HEK293 (cell line): Measurements from ENCODE around the gene DGKG.

Source experiments
- CTCF ChIA-PET: fragments of 350-600 bp; formaldehyde crosslinking; extraction: SDS; loops from one replicate; lab custom pipeline; 2021; ENCODE audit warnings: antibody characterized with exemption; lab: Yijun Ruan, JAX
- POLR2A ChIA-PET: fragments of 300-600 bp; formaldehyde crosslinking; extraction: SDS; loops from one replicate; lab custom pipeline; 2020; ENCODE audit warnings: antibody characterized with exemption, inconsistent platforms; lab: Yijun Ruan, JAX
- H3K27ac ChIP-seq: fragments of 200-500 bp; sonication (Bioruptor generic); 2 replicates; pipeline ENCODE4 v1.5.1; 2014; ENCODE audit warnings: low read depth, low read length, control low read depth, inconsistent platforms; ENCODE audit errors: extremely low read depth
- H3K36me3 ChIP-seq, 2 experiments: fragments of 200-500 bp in 1 of 2; sonication (Bioruptor generic) in 1 of 2; 1 replicate in 1 of 2; 2 replicates in 1 of 2; pipeline ENCODE4 v1.5.1; 2014 to 2017; ENCODE audit warnings: inconsistent platforms in 2 of 2, low read length in 2 of 2; ENCODE audit not compliant: control insufficient read depth in 2 of 2, insufficient read depth in 1 of 2
- H3K4me1 ChIP-seq: fragments of 200-500 bp; sonication (Bioruptor generic); 2 replicates; pipeline ENCODE4 v1.5.1; 2014; ENCODE audit warnings: mild to moderate bottlenecking, low read length, inconsistent platforms; ENCODE audit not compliant: control insufficient read depth, insufficient read depth
- H3K4me3 ChIP-seq: 2 replicates; pipeline ENCODE4 v1.5.1; 2011; ENCODE audit warnings: low read depth, mild to moderate bottlenecking, control low read depth, low read length, moderate library complexity
- H3K9me3 ChIP-seq: fragments of 200-500 bp; sonication (Bioruptor generic); 2 replicates; pipeline ENCODE4 v1.5.1; 2014; ENCODE audit warnings: low read depth, low read length, inconsistent platforms; ENCODE audit not compliant: control insufficient read depth, insufficient read depth
- FEZF1 ChIP-seq: fragments of 450-650 bp; formaldehyde crosslinking; IDR thresholded peaks from 2 replicates; pipeline ENCODE4 v1.5.1; 2016; ENCODE audit warnings: missing biosample characterization, missing genetic modification characterization
- IKZF3 ChIP-seq: fragments of 450-650 bp; IDR thresholded peaks from 2 replicates; pipeline ENCODE4 v1.5.0; 2018; ENCODE audit warnings: missing biosample characterization, mild to moderate bottlenecking, missing genetic modification characterization, moderate library complexity
- MEIS1 ChIP-seq: sonication (generic); formaldehyde crosslinking; IDR thresholded peaks from 2 replicates; pipeline ENCODE4 v1.8.1; 2022; ENCODE audit warnings: missing genetic modification reagents, mild to moderate bottlenecking, borderline replicate concordance
- OVOL3 ChIP-seq: fragments of 450-650 bp; formaldehyde crosslinking; IDR thresholded peaks from 2 replicates; pipeline ENCODE4 v1.5.1; 2016; ENCODE audit warnings: missing biosample characterization, missing genetic modification characterization
- ZBTB11 ChIP-seq: fragments of 450-650 bp; formaldehyde crosslinking; conservative IDR thresholded peaks from 2 replicates; pipeline ENCODE4 v1.5.1; 2016; ENCODE audit warnings: low read depth, missing biosample characterization, missing genetic modification characterization
- ZBTB17 ChIP-seq: fragments of 450-650 bp; formaldehyde crosslinking; IDR thresholded peaks from 2 replicates; pipeline ENCODE4 v1.5.1; 2016; ENCODE audit warnings: missing biosample characterization, missing genetic modification characterization
- ZBTB6 ChIP-seq: fragments of 450-650 bp; formaldehyde crosslinking; IDR thresholded peaks from 2 replicates; pipeline ENCODE4 v1.5.1; 2017; ENCODE audit warnings: missing biosample characterization, missing genetic modification characterization
- ZNF112 ChIP-seq: fragments of 450-650 bp; formaldehyde crosslinking; IDR thresholded peaks from 2 replicates; pipeline ENCODE4 v1.5.0; 2017; ENCODE audit warnings: missing biosample characterization, missing genetic modification characterization
- ZNF133 ChIP-seq: fragments of 450-650 bp; formaldehyde crosslinking; IDR thresholded peaks from 2 replicates; pipeline ENCODE4 v1.5.1; 2016; ENCODE audit warnings: missing biosample characterization, missing genetic modification characterization
- ZNF138 ChIP-seq: fragments of 450-650 bp; formaldehyde crosslinking; IDR thresholded peaks from 2 replicates; pipeline ENCODE4 v1.5.1; 2016; ENCODE audit warnings: missing biosample characterization, missing genetic modification characterization, borderline replicate concordance
- ZNF146 ChIP-seq: fragments of 450-650 bp; formaldehyde crosslinking; IDR thresholded peaks from 2 replicates; pipeline ENCODE4 v1.5.1; 2016; ENCODE audit warnings: missing biosample characterization, missing genetic modification characterization
- ZNF16 ChIP-seq: fragments of 450-650 bp; formaldehyde crosslinking; IDR thresholded peaks from 2 replicates; pipeline ENCODE4 v1.5.1; 2016; ENCODE audit warnings: low read depth, missing biosample characterization, missing genetic modification characterization
- ZNF184 ChIP-seq: fragments of 450-650 bp; IDR thresholded peaks from 2 replicates; pipeline ENCODE4 v1.5.1; 2018; ENCODE audit warnings: missing biosample characterization, mild to moderate bottlenecking, missing genetic modification characterization
- ZNF2 ChIP-seq: fragments of 450-650 bp; formaldehyde crosslinking; IDR thresholded peaks from 2 replicates; pipeline ENCODE4 v1.5.1; 2016; ENCODE audit warnings: missing biosample characterization, missing genetic modification characterization
- ZNF202 ChIP-seq: fragments of 450-650 bp; formaldehyde crosslinking; IDR thresholded peaks from 2 replicates; pipeline ENCODE4 v1.5.1; 2016; ENCODE audit warnings: missing biosample characterization, missing genetic modification characterization, borderline replicate concordance
- ZNF266 ChIP-seq: fragments of 450-650 bp; formaldehyde crosslinking; IDR thresholded peaks from 2 replicates; pipeline ENCODE4 v1.5.1; 2016; ENCODE audit warnings: missing biosample characterization, missing genetic modification characterization, low read depth
- ZNF280D ChIP-seq: fragments of 450-650 bp; formaldehyde crosslinking; IDR thresholded peaks from 2 replicates; pipeline ENCODE4 v1.5.1; 2016; ENCODE audit warnings: missing biosample characterization, missing genetic modification characterization
- ZNF311 ChIP-seq: fragments of 450-650 bp; formaldehyde crosslinking; IDR thresholded peaks from 2 replicates; pipeline ENCODE4 v1.5.1; 2017; ENCODE audit warnings: missing biosample characterization, missing genetic modification characterization, borderline replicate concordance
- ZNF324 ChIP-seq: fragments of 450-650 bp; formaldehyde crosslinking; IDR thresholded peaks from 2 replicates; pipeline ENCODE4 v1.5.1; 2016; ENCODE audit warnings: missing biosample characterization, missing genetic modification characterization
- ZNF394 ChIP-seq: fragments of 450-650 bp; formaldehyde crosslinking; IDR thresholded peaks from 2 replicates; pipeline ENCODE4 v1.5.1; 2016; ENCODE audit warnings: missing biosample characterization, missing genetic modification characterization, mild to moderate bottlenecking, moderate library complexity, borderline replicate concordance
- ZNF433 ChIP-seq: fragments of 450-650 bp; formaldehyde crosslinking; IDR thresholded peaks from 2 replicates; pipeline ENCODE4 v1.5.1; 2016; ENCODE audit warnings: missing biosample characterization, missing genetic modification characterization, low read depth
- ZNF529 ChIP-seq: fragments of 450-650 bp; formaldehyde crosslinking; IDR thresholded peaks from 2 replicates; pipeline ENCODE4 v1.5.1; 2017; ENCODE audit warnings: missing genetic modification characterization, missing biosample characterization; ENCODE audit not compliant: insufficient replicate concordance
- ZNF560 ChIP-seq: fragments of 450-650 bp; formaldehyde crosslinking; IDR thresholded peaks from 2 replicates; pipeline ENCODE4 v1.5.1; 2017; ENCODE audit warnings: missing biosample characterization, missing genetic modification characterization, borderline replicate concordance
- ZNF600 ChIP-seq: fragments of 450-650 bp; formaldehyde crosslinking; IDR thresholded peaks from 2 replicates; pipeline ENCODE4 v1.5.1; 2016; ENCODE audit warnings: missing biosample characterization, missing genetic modification characterization
- ZNF623 ChIP-seq: fragments of 450-650 bp; formaldehyde crosslinking; IDR thresholded peaks from 2 replicates; pipeline ENCODE4 v1.5.1; 2016; ENCODE audit warnings: missing biosample characterization, missing genetic modification characterization
- ZNF626 ChIP-seq: fragments of 450-650 bp; sonication (Bioruptor Pico); formaldehyde crosslinking; IDR thresholded peaks from 2 replicates; pipeline ENCODE4 v1.5.1; 2018; ENCODE audit warnings: missing biosample characterization, missing genetic modification characterization, inconsistent platforms
- ZNF76 ChIP-seq: fragments of 450-650 bp; formaldehyde crosslinking; IDR thresholded peaks from 2 replicates; pipeline ENCODE4; 2016; ENCODE audit warnings: low read depth, missing biosample characterization, missing genetic modification characterization, borderline replicate concordance
- ZSCAN30 ChIP-seq: fragments of 450-650 bp; IDR thresholded peaks from 2 replicates; pipeline ENCODE4 v1.5.1; 2018; ENCODE audit warnings: missing biosample characterization, mild to moderate bottlenecking, missing genetic modification characterization, moderate library complexity

DGKG gene

GRCh38 chr3:186315581-186316354, 46.3 kb downstream of the DGKG start:
- Histone ChIP-seq H3K27ac (no peak overlapping the region), H3K4me3 (no peak overlapping the region), H3K4me1 (no peaks in the 10 kb centered on the region), H3K9me3 (no peaks in the 10 kb centered on the region), H3K36me3 (no peaks in the 10 kb centered on the region)
- peak; percentile 39; the same call in 1 of the 2 replicates for TF ChIP-seq ZNF133 (tag by site-specific recombination)
- TF ChIP-seq ZNF623, result no peak
- POLR2A ChIA-PET, result no interaction called here
- CTCF ChIA-PET, result interaction anchor here (0.6 kb wide), 1 partner anchor 19 kb away, joined by 3 read pairs; no protein-coding TSS in a partner anchor

- H3K4me1 ChIP-seq, result no peaks in the 10 kb centered on the region
Measured at GRCh38 chr3:186314896-186315295, 47.1 kb downstream of the DGKG start.

GRCh38 chr3:186311441-186311840, 50.6 kb downstream of the DGKG start:
- Histone ChIP-seq H3K4me1 (no peaks in the 10 kb centered on the region), H3K9me3 (no peaks in the 10 kb centered on the region), H3K4me3 (no peak overlapping the region), H3K27ac (no peak overlapping the region), H3K36me3 (no peaks in the 10 kb centered on the region)
- ChIA-PET CTCF (interaction anchor here (0.6 kb wide), 1 partner anchor 641 kb away, joined by 3 read pairs; no protein-coding TSS in a partner anchor), POLR2A (no interaction called here)
- TF ChIP-seq ZNF529, result no peak
- TF ChIP-seq ZNF280D, result no peak
- TF ChIP-seq FEZF1 (tag by site-specific recombination), result no peak
- no peak for TF ChIP-seq MEIS1 (CRISPR knock-in tag)
- TF ChIP-seq ZSCAN30 (tag by site-specific recombination), result no peak
- no peak for TF ChIP-seq OVOL3
- TF ChIP-seq ZNF311 (tag by site-specific recombination), result no peak
- TF ChIP-seq ZNF138 (tag by site-specific recombination), result no peak

More at GRCh38 chr3:186314896-186315295, 47.1 kb downstream of the DGKG start:
- POLR2A ChIA-PET, result no interaction called here
- H3K36me3 ChIP-seq, result no peaks in the 10 kb centered on the region
- CTCF ChIA-PET, result interaction anchor here (1.0 kb wide), 1 partner anchor 226 kb away, joined by 4 read pairs; no protein-coding TSS in a partner anchor
- no peak overlapping the region for H3K27ac ChIP-seq
- TF ChIP-seq ZNF600 (tag by site-specific recombination) (no peak), ZNF202 (tag by site-specific recombination) (no peak), ZBTB6 (tag by site-specific recombination) (no peak), IKZF3 (no peak), ZNF266 (tag by site-specific recombination) (no peak), ZNF76 (tag by site-specific recombination) (no peak), ZNF626 (tag by site-specific recombination) (no peak), ZBTB11 (tag by site-specific recombination) (no peak), ZNF560 (tag by site-specific recombination) (no peak), ZNF184 (tag by site-specific recombination) (no peak), ZNF2 (tag by site-specific recombination) (no peak), ZNF112 (tag by site-specific recombination) (no peak), ZNF146 (tag by site-specific recombination) (no peak), ZBTB17 (tag by site-specific recombination) (no peak), ZNF16 (tag by site-specific recombination) (no peak), ZNF394 (tag by site-specific recombination) (no peak), ZNF324 (no peak), ZNF433 (tag by site-specific recombination) (no peak)
- TF ChIP-seq, all 188 proteins: peak for 0
- Histone ChIP-seq H3K9me3 (no peaks in the 10 kb centered on the region), H3K4me3 (no peak overlapping the region)
